ENCODE data around the gene MIGA1.
"Not testable (repeated sequence)": the region's sequence is repeated elsewhere in the genome, so short reads cannot be mapped to it uniquely, and the experiment has no call there.

Gene MIGA1, protein sequence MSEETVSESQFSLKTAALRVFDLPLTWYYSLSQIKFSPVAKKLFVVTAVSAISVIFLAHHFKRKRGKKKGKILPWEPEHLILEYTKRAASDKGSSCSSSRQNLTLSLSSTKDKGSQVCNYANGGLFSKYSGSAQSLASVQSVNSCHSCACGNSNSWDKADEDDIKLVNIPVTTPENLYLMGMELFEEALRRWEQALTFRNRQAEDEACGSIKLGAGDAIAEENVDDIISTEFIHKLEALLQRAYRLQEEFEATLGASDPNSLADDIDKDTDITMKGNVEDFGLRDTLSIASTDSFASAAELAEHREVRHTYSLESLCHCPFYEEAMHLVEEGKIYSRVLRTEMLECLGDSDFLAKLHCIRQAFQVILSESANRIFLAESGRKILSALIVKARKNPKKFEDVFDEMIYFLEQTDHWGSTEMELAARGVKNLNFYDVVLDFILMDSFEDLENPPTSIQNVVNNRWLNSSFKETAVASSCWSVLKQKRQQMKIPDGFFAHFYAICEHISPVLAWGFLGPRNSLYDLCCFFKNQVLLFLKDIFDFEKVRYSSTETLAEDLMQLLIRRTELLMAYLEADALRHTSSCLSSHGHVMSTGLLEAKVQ

DNA sequence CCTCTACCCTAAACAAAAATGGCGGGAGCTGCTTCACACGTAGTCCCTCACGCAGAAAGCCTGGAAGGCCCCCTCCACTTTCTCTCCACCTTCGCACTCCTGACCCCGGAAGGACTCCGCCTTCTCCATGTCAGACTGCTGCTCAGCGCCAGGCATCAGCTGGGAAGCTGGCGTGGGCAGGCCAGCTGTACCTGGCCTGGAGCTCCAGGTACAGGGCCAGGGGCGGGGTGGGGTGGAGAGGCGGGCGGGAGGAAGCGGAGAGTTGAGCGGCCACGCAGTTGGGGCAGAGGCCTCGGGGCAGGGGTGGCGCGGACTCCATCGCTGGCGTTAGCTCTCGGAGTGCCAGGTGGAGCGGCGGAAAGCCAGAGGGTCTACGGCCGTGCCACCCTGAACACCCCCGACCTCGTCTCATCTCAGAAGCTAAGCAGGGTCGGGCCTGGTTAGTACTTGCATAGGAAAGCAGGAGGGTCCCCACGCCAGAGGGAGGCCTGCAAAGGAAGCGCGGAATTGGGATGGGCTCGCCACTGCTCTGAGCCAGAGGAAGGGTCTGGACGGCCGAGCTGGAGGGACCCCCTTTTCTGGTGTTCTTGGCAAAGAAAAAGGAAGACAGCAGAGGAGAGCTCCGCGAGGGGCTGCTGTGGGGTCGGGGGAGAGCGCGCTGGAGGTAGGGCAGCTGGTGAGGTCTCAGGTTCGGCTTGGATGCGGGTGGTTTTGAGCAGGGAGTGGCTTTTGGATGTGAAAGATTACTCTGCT, at the start of gene MIGA1:
Gene MIGA1, plus strand, starts transcription at position 121 of the 753 bp plus-strand sequence. CDS start 3,604 bp downstream, outside the sequence.
- Histone ChIP-seq H3K4me1 (ENCODE audit: insufficient read depth, insufficient read length) (no peaks in the 10 kb centered on the region), H3K27me3 (ENCODE audit: insufficient read depth, insufficient read length) (no peaks in the 10 kb centered on the region), H3K4me3 (ENCODE audit: insufficient read length, low read depth) (peak within 1 kb of the TSS; percentile 98), H3K9me3 (ENCODE audit: insufficient read depth, low read length) (peaks cover 12% of the 10 kb centered on the region), H3K9ac (ENCODE audit: insufficient read length, low read depth) (peak within 1 kb of the TSS; percentile 94), H3K36me3 (ENCODE audit: insufficient read depth, insufficient read length, low read length) (peaks cover 22% of the 10 kb centered on the region)
- DNase-seq (ENCODE audit: low read depth, low spot score): peak; percentile 90
- TF ChIP-seq ZNF274 (IDR thresholded peaks at IDR 0.05; ENCODE audit: low read depth, low read length): no peak
- TF ChIP-seq SUZ12 (IDR thresholded peaks at IDR 0.05; ENCODE audit: extremely low read depth, insufficient read depth, insufficient read length): no peak
- peak; percentile 98 for TF ChIP-seq YY1 (IDR thresholded peaks at IDR 0.05; ENCODE audit: insufficient read depth, insufficient read length)

DNA sequence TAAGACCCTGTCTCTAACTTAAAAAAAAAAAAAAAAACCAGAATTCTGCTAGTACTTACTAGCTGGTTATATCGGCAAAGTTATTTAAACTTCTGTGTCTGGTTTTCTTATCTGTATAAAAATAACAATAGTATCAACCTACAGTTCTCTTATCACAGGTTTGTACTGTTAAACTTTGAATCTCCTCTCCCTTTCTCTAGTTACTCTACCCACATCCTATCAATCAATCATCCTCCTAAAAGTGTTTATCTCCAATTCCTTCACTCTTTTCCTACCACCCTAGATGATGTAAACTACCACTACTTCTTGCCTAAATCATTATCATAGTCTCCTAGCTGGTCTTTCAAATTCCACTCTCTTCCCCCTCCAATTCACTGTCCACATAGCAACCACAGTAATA, 47.4 kb upstream of the MIGA1 start:
- H3K4me1 ChIP-seq (ENCODE audit: insufficient read depth, insufficient read length): no peaks in the 10 kb centered on the region
- H3K36me3 ChIP-seq (ENCODE audit: insufficient read depth, insufficient read length, low read length): peaks cover 30% of the 10 kb centered on the region
- DNase-seq (ENCODE audit: low read depth, low spot score): no peak
- H3K9ac ChIP-seq (ENCODE audit: insufficient read length, low read depth): no peak overlapping the region
- H3K4me3 ChIP-seq (ENCODE audit: insufficient read length, low read depth): no peak overlapping the region
- TF ChIP-seq SUZ12 (IDR thresholded peaks at IDR 0.05; ENCODE audit: extremely low read depth, insufficient read depth, insufficient read length): no peak
- TF ChIP-seq YY1 (IDR thresholded peaks at IDR 0.05; ENCODE audit: insufficient read depth, insufficient read length): no peak
- no peak for TF ChIP-seq ZNF274 (IDR thresholded peaks at IDR 0.05; ENCODE audit: low read depth, low read length)
- H3K9me3 ChIP-seq (ENCODE audit: insufficient read depth, low read length): no peaks in the 10 kb centered on the region
- H3K27me3 ChIP-seq (ENCODE audit: insufficient read depth, insufficient read length): no peaks in the 10 kb centered on the region

DNA sequence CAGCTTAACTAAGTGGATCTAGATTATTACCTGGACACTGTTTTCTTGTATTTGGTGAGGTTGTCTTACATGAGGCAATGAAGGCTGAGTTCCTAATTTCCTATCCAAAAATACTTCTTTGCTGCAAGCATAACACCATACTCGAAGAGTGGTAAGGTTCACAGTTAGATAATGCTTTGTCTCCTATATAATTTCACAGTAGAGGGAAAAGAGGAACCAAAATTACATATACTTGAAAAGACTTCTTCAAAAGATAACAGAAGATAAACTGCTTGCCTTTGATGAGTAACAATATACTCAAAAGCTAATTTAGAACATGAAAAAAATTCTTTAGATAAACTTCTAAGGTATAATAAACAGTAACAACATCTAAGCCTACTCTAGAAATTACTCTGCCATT, 40.2 kb upstream of the MIGA1 start:
- H3K9me3 ChIP-seq (ENCODE audit: insufficient read depth, low read length): no peaks in the 10 kb centered on the region
- TF ChIP-seq ZNF274 (IDR thresholded peaks at IDR 0.05; ENCODE audit: low read depth, low read length): no peak
- no peak for TF ChIP-seq YY1 (IDR thresholded peaks at IDR 0.05; ENCODE audit: insufficient read depth, insufficient read length)
- TF ChIP-seq SUZ12 (IDR thresholded peaks at IDR 0.05; ENCODE audit: extremely low read depth, insufficient read depth, insufficient read length): no peak
- no peak overlapping the region for H3K9ac ChIP-seq (ENCODE audit: insufficient read length, low read depth)
- H3K4me1 ChIP-seq (ENCODE audit: insufficient read depth, insufficient read length): no peaks in the 10 kb centered on the region
- H3K27me3 ChIP-seq (ENCODE audit: insufficient read depth, insufficient read length): no peaks in the 10 kb centered on the region
- peaks cover 16% of the 10 kb centered on the region for H3K36me3 ChIP-seq (ENCODE audit: insufficient read depth, insufficient read length, low read length)
- H3K4me3 ChIP-seq (ENCODE audit: insufficient read length, low read depth): no peak overlapping the region
- no peak for DNase-seq (ENCODE audit: low read depth, low spot score)

DNA sequence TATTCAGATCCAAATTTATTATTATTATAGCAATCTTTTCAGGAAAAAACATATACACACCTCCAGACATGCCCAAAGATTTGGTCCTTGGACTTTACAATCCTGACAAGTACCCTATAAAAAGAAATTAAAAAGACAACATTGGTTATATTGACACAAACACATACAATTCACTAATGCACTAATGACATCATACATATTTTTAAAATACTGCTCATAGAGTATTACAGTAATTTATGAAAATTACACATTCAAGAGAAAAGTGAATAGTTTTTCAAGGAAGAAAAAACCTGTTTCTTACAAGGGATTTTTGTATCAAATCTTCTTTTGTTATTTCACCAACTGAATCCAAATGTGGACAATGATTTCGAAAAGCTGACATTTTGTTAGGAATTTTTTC, 38.1 kb upstream of the MIGA1 start:
- Histone ChIP-seq H3K4me3 (ENCODE audit: insufficient read length, low read depth) (no peak overlapping the region), H3K27me3 (ENCODE audit: insufficient read depth, insufficient read length) (no peaks in the 10 kb centered on the region), H3K4me1 (ENCODE audit: insufficient read depth, insufficient read length) (no peaks in the 10 kb centered on the region), H3K36me3 (ENCODE audit: insufficient read depth, insufficient read length, low read length) (peaks cover 18% of the 10 kb centered on the region), H3K9me3 (ENCODE audit: insufficient read depth, low read length) (no peaks in the 10 kb centered on the region), H3K9ac (ENCODE audit: insufficient read length, low read depth) (no peak overlapping the region)
- DNase-seq (ENCODE audit: low read depth, low spot score): no peak
- TF ChIP-seq ZNF274 (IDR thresholded peaks at IDR 0.05; ENCODE audit: low read depth, low read length) (no peak), YY1 (IDR thresholded peaks at IDR 0.05; ENCODE audit: insufficient read depth, insufficient read length) (no peak), SUZ12 (IDR thresholded peaks at IDR 0.05; ENCODE audit: extremely low read depth, insufficient read depth, insufficient read length) (no peak)

DNA sequence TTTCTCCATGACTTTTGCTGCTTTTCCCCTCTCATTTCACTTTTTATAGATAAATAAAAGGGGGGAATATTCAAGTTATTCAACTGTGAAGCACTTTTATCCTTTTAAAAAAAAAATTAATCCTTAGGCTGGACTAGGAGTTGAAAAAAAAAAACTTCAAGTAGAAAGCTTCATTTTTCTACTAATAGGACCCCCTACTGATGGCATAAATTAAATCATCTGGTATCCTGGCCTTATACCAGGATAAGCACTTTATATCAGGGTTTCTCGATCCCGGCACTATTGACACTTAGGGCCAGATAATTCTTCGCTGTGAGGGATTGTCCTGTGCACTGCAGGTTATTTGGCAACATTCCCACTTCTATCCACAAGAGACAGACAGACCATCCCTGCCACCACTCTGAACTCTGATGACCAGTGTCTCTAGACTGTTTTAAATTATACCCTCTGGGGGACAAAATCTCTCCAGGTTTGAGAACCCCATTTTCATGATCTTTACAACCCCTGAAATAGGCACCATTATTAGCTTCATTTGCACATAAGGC, 37.4 kb upstream of the MIGA1 start:
- Histone ChIP-seq H3K9ac (ENCODE audit: insufficient read length, low read depth) (no peak overlapping the region), H3K4me3 (ENCODE audit: insufficient read length, low read depth) (no peak overlapping the region), H3K27me3 (ENCODE audit: insufficient read depth, insufficient read length) (no peaks in the 10 kb centered on the region), H3K4me1 (ENCODE audit: insufficient read depth, insufficient read length) (no peaks in the 10 kb centered on the region), H3K36me3 (ENCODE audit: insufficient read depth, insufficient read length, low read length) (peaks cover 18% of the 10 kb centered on the region), H3K9me3 (ENCODE audit: insufficient read depth, low read length) (no peaks in the 10 kb centered on the region)
- no peak for DNase-seq (ENCODE audit: low read depth, low spot score)
- TF ChIP-seq YY1 (IDR thresholded peaks at IDR 0.05; ENCODE audit: insufficient read depth, insufficient read length) (no peak), SUZ12 (IDR thresholded peaks at IDR 0.05; ENCODE audit: extremely low read depth, insufficient read depth, insufficient read length) (no peak), ZNF274 (IDR thresholded peaks at IDR 0.05; ENCODE audit: low read depth, low read length) (no peak)

DNA sequence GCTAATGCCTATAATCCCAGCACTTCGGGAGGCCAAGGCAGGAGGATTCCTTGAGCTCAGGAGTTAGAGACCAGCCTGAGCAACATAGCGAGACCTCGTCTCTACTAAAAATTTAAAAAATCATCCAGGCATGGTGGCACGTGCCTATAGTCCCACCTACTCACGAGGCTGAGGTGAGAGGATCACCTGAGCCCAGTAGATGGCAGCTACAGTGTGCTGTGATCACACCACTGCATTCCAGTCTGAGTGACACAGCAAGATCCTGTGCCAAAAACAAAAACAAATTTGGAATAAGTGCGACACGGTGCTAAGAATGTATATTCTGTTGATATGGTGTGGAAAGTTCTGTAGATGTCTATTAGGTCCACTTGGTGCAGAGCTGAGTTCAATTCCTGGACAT, 34.9 kb upstream of the MIGA1 start:
- no peak overlapping the region for H3K9ac ChIP-seq (ENCODE audit: insufficient read length, low read depth)
- no peak overlapping the region for H3K4me3 ChIP-seq (ENCODE audit: insufficient read length, low read depth)
- DNase-seq (ENCODE audit: low read depth, low spot score): no peak
- no peaks in the 10 kb centered on the region for H3K9me3 ChIP-seq (ENCODE audit: insufficient read depth, low read length)
- no peak for TF ChIP-seq ZNF274 (IDR thresholded peaks at IDR 0.05; ENCODE audit: low read depth, low read length)
- no peak for TF ChIP-seq YY1 (IDR thresholded peaks at IDR 0.05; ENCODE audit: insufficient read depth, insufficient read length)
- TF ChIP-seq SUZ12 (IDR thresholded peaks at IDR 0.05; ENCODE audit: extremely low read depth, insufficient read depth, insufficient read length): no peak
- H3K36me3 ChIP-seq (ENCODE audit: insufficient read depth, insufficient read length, low read length): peaks cover 13% of the 10 kb centered on the region
- H3K4me1 ChIP-seq (ENCODE audit: insufficient read depth, insufficient read length): no peaks in the 10 kb centered on the region
- H3K27me3 ChIP-seq (ENCODE audit: insufficient read depth, insufficient read length): no peaks in the 10 kb centered on the region

DNA sequence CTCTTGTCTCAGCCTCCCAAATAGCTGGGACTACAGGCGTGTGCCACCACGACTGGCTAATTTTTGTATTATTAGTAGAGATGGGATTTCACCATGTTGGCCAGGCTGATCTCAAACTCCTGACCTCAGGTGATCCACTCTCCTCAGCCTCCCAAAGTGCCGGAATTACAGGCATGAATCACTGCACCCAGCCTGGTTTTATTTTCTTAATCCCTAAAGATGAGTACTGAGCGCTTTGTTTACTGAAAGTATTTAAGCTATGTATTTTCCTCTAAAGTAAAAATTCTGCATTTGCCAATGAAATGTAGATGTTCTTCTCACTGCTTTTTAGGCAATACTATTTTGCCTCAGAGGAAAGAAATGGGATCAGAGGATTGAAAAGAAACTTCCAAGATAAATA, 30.0 kb upstream of the MIGA1 start:
- H3K27me3 ChIP-seq (ENCODE audit: insufficient read depth, insufficient read length); H3K4me3 ChIP-seq (ENCODE audit: insufficient read length, low read depth); H3K36me3 ChIP-seq (ENCODE audit: insufficient read depth, insufficient read length, low read length); DNase-seq (ENCODE audit: low read depth, low spot score); H3K9ac ChIP-seq (ENCODE audit: insufficient read length, low read depth); H3K4me1 ChIP-seq (ENCODE audit: insufficient read depth, insufficient read length); H3K9me3 ChIP-seq (ENCODE audit: insufficient read depth, low read length): not testable (repeated sequence)
